Testis (tissue), 2 donors: Measurements from ENCODE around the gene FAIM2.

Experiments
- POLR2A ChIP-seq: fragments of 450-650 bp; IDR thresholded peaks from one replicate; pipeline ENCODE4 v1.6.1; 2017; ENCODE audit warnings: antibody characterized with exemption, mild to moderate bottlenecking, moderate library complexity
- TF ChIP-seq, protein P1 (sequence below), 3 experiments: fragments of 450-650 bp in 2 of 3; fragments of 200-600 bp in 1 of 3; sonication (generic) in 1 of 3; IDR thresholded peaks; one replicate each; pipeline ENCODE4 v1.5.1; 2016 to 2019; ENCODE audit warnings: antibody characterized with exemption in 3 of 3, mild to moderate bottlenecking in 2 of 3, moderate library complexity in 1 of 3

DNA sequence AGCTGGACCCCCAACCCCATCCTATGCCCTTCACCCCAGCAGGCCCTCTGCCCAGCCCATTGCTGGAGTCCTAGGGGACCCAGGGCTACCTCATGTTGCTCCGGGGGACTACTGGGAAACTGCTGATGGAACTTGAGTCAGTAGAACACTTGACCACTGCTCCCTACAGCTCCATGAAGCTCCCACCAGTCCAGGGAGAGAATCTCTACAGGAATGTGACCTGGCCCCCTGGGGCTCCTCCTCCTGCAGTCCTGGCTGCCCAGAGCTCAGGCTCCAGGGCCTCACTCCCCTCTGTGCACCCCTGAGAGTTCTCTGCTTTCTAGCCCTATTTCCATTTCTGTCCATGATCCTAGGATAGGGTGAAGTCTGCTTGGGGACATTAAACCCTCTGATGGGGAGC is 36.0 kb upstream of the FAIM2 start:
- TF ChIP-seq, protein P1, sequence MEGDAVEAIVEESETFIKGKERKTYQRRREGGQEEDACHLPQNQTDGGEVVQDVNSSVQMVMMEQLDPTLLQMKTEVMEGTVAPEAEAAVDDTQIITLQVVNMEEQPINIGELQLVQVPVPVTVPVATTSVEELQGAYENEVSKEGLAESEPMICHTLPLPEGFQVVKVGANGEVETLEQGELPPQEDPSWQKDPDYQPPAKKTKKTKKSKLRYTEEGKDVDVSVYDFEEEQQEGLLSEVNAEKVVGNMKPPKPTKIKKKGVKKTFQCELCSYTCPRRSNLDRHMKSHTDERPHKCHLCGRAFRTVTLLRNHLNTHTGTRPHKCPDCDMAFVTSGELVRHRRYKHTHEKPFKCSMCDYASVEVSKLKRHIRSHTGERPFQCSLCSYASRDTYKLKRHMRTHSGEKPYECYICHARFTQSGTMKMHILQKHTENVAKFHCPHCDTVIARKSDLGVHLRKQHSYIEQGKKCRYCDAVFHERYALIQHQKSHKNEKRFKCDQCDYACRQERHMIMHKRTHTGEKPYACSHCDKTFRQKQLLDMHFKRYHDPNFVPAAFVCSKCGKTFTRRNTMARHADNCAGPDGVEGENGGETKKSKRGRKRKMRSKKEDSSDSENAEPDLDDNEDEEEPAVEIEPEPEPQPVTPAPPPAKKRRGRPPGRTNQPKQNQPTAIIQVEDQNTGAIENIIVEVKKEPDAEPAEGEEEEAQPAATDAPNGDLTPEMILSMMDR (IDR thresholded peaks at IDR 0.05), result no peak
- TF ChIP-seq POLR2A, result no peak
